ENCODE results near the gene KIF5C.

KIF5C gene

GRCh38 chr2:149017116-149017985 is 142.3 kb downstream of the KIF5C start:
- ATAC-seq (peak; percentile 64), DNase-seq (peak; percentile 82)

- DNase-seq, result no peak
- ATAC-seq, result no peak
These were observed 144.0 kb downstream of the KIF5C start for GRCh38 chr2:149018981-149019380.

- ATAC-seq, result no peak
- no peak for DNase-seq
These were observed 144.7 kb downstream of the KIF5C start for GRCh38 chr2:149019768-149020167.

GRCh38 chr2:149020432-149020851 is 145.4 kb downstream of the KIF5C start:
- ATAC-seq (no peak), DNase-seq (no peak)

- ATAC-seq, result no peak
- no peak for DNase-seq
These were observed 146.3 kb downstream of the KIF5C start for GRCh38 chr2:149021271-149021719.

GRCh38 chr2:149021761-149022160 is 146.7 kb downstream of the KIF5C start:
- ATAC-seq (no peak), DNase-seq (no peak)

GRCh38 chr2:149023091-149023490 is 148.1 kb downstream of the KIF5C start:
- ATAC-seq, result no peak
- no peak for DNase-seq

GRCh38 chr2:149027590-149028250 is 152.7 kb downstream of the KIF5C start:
- ATAC-seq (no peak), DNase-seq (no peak)

- ATAC-seq, result no peak
- no peak for DNase-seq
These were observed 153.3 kb downstream of the KIF5C start for GRCh38 chr2:149028377-149028776.

GRCh38 chr2:149028891-149029290 is 153.9 kb downstream of the KIF5C start:
- DNase-seq (no peak), ATAC-seq (no peak)

- ATAC-seq, result no peak
- DNase-seq, result no peak
These were observed 154.4 kb downstream of the KIF5C start for GRCh38 chr2:149029307-149029965.

- DNase-seq (no peak), ATAC-seq (no peak)
These were observed 156.4 kb downstream of the KIF5C start for GRCh38 chr2:149031396-149031795.

- DNase-seq (no peak), ATAC-seq (no peak)
These were observed 158.7 kb downstream of the KIF5C start for GRCh38 chr2:149033716-149034115.

GRCh38 chr2:149034406-149034805 is 159.4 kb downstream of the KIF5C start:
- no peak for ATAC-seq

GRCh38 chr2:149036507-149037293 is 161.7 kb downstream of the KIF5C start:
- DNase-seq, result no peak
- no peak for ATAC-seq

More at GRCh38 chr2:149034406-149034805, 159.4 kb downstream of the KIF5C start:
- DNase-seq, result no peak

GRCh38 chr2:149037851-149038250 is 162.8 kb downstream of the KIF5C start:
- ATAC-seq, result no peak

GRCh38 chr2:149038442-149039212 is 163.6 kb downstream of the KIF5C start, which contains the start of gene LYPD6B:
LYPD6B (plus strand) TSS chr2:149038699; CDS start chr2:149130949, 92,250 bp downstream.
- ATAC-seq (peak; percentile 45), DNase-seq (no peak)

More at GRCh38 chr2:149037851-149038250, 162.8 kb downstream of the KIF5C start:
- DNase-seq, result no peak

- no peak for ATAC-seq
- no peak for DNase-seq
These were observed 164.2 kb downstream of the KIF5C start for GRCh38 chr2:149039213-149039724.

GRCh38 chr2:149040451-149040850 is 165.4 kb downstream of the KIF5C start:
- ATAC-seq, result no peak
- DNase-seq, result peak; percentile 72

- no peak for ATAC-seq
These were observed 166.5 kb downstream of the KIF5C start for GRCh38 chr2:149041482-149041881.

GRCh38 chr2:149042881-149043280 is 167.9 kb downstream of the KIF5C start:
- no peak for ATAC-seq
- no peak for DNase-seq

More at GRCh38 chr2:149041482-149041881, 166.5 kb downstream of the KIF5C start:
- no peak for DNase-seq
